ENCODE measurements around the gene CTBP2.

Gene CTBP2

DNA sequence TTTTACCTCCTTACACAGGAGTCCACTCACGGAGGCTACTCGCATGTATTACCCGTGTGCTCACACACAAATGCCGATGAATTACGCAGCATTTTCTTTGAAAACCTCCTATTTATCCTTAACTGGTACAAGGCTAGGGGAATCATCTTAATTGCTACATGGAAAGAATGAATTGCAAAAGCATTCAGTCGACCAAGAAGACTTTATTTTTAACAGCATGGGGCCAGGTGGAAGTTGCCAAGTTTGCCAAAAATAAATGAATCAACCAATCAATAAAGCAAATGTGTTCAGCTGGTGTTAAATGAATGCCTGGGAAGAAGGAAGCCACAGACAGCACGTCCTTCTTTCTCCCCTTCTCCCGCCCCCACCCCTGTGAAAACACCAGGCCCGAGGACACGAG, 55.8 kb downstream of the CTBP2 start:
- no peak for DNase-seq

DNA sequence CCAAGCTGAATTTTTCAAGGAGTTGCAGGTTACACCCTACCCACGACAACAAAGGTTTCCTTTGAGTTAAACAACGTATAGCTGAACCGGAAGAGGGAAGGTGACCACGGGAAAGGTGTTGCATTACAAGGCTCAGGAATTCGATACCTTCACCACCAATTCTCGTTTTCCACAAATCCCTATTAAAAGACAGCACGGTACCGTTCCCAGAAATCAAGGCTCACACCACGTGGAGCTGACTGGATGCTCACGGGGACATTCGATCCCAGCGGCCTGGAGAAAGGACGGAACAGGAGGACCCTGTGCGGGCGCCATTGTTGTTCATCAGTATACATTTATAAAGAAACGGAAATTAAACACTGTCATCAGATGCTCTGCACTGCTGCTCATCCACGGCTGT, 56.4 kb downstream of the CTBP2 start:
- DNase-seq, result no peak

DNA sequence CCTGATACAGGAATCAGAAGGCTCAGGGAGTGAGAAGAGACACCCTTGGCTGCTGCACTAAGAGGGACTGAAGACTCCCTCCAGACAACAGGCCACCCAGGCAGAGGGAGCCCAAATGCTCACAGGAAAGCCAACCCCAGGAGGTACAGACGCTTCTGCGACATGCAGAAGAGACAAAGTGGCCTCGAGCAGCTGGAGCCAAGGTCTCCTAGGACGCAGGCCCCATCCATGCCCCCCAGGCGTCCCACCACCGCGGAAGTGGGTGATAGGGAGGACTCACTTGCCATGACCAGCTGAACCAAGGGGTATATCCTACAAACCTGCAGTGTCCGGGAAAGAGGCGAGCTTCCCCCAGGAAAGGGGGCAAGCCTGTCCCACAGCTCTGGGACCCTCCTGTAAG, 56.9 kb downstream of the CTBP2 start:
- DNase-seq, result no peak

- DNase-seq, result no peak
Observed at GRCh38 chr10:125102821-125103220, 57.5 kb downstream of the CTBP2 start.

DNA sequence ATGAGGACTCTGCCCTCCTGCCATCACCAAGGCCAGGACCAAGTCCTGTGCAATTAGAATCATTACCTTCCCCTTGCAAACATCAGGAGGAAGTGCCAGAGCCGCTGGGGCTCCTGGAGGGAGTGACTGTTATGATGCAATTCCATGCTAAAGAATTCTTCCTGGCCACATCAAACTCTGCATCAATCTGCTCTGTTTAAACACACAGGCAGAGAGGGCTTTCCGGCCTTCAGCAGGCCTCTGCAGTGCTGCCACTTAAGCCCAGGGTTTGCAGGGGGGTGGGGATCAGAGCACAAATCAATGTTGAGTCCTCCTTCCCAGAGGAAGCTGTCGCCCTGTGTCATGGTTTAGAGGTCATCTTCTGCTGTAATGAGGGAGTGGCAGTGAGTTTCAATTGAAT, 58.1 kb downstream of the CTBP2 start:
- no peak for DNase-seq

DNA sequence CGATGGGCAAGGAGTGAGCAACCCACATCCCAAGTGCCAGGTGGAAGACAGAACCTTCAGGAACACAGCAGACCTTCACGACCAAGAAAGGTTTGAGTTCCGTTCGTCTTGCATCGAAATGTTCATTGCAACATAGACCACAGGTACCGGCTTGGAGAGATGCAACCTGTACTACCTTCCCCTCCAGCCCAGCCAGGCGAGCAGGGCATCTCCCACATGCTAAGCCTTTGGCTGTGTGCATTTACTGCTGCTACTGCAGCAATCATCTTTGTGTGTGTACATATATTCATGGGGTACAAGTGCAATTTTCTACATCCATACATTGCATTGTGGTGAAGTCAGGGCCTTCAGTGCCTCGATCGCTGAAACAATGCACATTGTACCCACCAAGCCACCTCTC, 58.8 kb downstream of the CTBP2 start:
- no peak for DNase-seq

- DNase-seq, result no peak
Observed at GRCh38 chr10:125101049-125101448, 59.3 kb downstream of the CTBP2 start.

- no peak for DNase-seq
Observed at GRCh38 chr10:125097409-125098070, 62.8 kb downstream of the CTBP2 start.

DNA sequence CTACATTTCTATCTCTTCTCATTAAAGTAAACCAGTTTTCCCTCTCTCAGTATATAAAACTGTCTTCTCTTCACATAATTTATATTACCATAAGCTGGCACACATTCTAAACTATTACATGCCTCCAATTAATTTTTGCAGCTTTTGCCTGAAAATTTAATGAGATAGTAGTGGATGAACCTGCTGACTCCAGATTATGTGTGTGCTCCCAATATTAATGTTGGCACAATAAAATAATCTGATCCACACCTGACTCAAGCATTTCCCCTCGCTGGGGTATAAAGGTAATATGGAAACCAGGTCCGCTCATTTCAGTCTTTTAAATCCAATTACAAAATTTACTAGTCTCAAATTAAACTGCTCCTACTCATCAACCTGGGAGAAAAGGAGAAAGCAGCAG, 63.4 kb downstream of the CTBP2 start:
- DNase-seq, result no peak

- DNase-seq, result no peak
Observed at GRCh38 chr10:125096371-125096770, 64.0 kb downstream of the CTBP2 start.

GRCh38 chr10:125095776-125096175, 64.6 kb downstream of the CTBP2 start:
- DNase-seq, result no peak

GRCh38 chr10:125095228-125095627, 65.1 kb downstream of the CTBP2 start:
- no peak for DNase-seq

- DNase-seq, result no peak
Observed at GRCh38 chr10:125094806-125095205, 65.6 kb downstream of the CTBP2 start.

- DNase-seq, result no peak
Observed at GRCh38 chr10:125093974-125094705, 66.2 kb downstream of the CTBP2 start.

- DNase-seq, result no peak
Observed at GRCh38 chr10:125093199-125093973, 67.0 kb downstream of the CTBP2 start.

DNA sequence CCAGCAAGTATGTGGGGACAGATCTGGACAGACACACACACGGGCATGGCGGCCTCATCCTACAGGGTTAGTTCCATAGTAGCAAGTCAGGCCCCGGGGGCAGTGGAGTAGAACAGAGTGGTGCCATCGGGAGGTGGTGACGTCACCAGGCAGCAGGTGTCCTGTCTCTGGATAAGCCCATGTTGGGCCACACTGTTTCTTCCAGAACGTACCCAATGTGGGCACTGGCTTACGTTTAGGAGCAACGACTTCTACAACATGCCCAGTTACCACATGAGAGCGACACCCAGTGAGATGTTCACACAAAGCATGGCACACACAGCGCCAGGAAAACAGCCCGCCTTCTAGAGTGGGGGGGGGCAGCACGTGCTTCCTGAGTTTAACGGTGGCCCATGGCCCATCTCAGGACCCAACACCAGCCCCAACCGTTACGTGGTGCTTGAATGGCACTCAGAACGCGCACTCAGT, 67.8 kb downstream of the CTBP2 start:
- DNase-seq, result no peak

DNA sequence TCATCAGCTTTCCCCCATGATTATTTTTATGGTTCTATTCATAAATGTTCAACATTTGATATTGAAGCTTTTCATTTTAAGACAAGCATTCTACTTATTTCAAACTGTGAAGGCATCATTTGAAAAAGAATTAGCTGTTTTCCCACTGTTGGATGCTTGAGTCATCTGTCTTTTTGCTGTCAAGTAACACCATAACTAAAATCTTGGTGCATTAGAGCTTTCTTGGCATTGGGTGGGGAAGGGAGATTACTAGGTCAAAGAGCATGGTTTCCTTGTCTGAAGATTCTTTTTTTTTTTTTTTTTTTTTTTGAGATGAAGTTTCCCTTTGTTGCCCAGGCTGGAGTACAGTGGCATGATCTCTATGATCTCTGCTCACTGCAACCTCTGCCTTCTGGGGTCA, 68.5 kb downstream of the CTBP2 start:
- DNase-seq, result no peak

- no peak for DNase-seq
Observed at GRCh38 chr10:125089469-125089868, 70.9 kb downstream of the CTBP2 start.

- DNase-seq, result no peak
Observed at GRCh38 chr10:125087897-125088215, 72.5 kb downstream of the CTBP2 start.

DNA sequence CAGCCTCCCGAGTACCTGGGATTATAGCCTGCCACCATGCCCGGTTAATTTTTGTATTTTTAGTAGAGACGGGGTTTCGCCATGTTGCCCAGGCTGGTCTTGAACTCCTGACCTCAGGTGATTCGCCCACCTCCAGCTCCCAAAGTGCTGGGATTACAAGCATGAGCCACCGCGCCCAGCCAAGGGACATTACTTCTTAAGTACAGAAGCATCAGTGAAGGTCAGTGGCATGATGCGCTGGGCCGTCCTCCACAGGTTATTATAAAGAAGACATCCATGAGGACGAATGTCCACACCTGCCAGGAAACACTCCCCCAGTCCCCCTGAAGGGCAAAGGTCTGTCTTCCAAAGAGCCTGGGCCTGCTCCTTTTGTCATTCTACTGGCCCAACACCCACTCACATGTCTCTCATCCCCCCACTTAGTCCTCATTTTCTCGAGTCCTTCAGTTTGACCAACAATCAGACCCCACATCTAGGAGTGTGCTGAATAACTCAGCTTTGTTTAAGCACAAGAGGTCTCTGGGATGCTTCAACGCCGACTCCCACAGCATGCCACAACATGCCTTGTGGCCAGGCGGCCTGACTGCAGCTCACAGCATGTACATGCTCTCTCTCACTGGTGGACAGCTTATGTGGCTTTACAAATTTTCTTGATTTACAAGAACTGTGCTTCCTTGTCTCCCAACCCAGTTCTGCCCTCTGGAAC, 73.0 kb downstream of the CTBP2 start:
- no peak for DNase-seq

GRCh38 chr10:125086691-125087090, 73.7 kb downstream of the CTBP2 start:
- DNase-seq, result no peak

GRCh38 chr10:125085258-125086054, 74.9 kb downstream of the CTBP2 start:
- DNase-seq, result no peak
